Cardiac fibroblast (primary cell): Measurements from ENCODE around the gene ERGIC2.

Experiments used
- DNase-seq, 2 donors: peaks; one replicate each; pipeline versions ENCODE4 v3.0.0 to v3.0.0-alpha.2; 2010; ENCODE audit warnings: low read depth in 2 of 2
- H3K4me3 ChIP-seq, 2 donors: replicated peaks in 1 of 2; 1 replicate in 1 of 2; 2 replicates in 1 of 2; pipeline ENCODE4 v1.5.1; 2011; ENCODE audit warnings: low read depth in 2 of 2, low read length in 2 of 2, mild to moderate bottlenecking in 2 of 2, moderate library complexity in 1 of 2
- CTCF ChIP-seq: IDR thresholded peaks from one replicate; pipeline ENCODE4 v1.5.1; 2011; ENCODE audit warnings: low read depth, mild to moderate bottlenecking, low read length, inconsistent platforms

Gene ERGIC2

GRCh38 chr12:29320295-29321085 is 60.5 kb downstream of the ERGIC2 start:
- no peak overlapping the region for H3K4me3 ChIP-seq
- DNase-seq, result peak; percentile 66 to 89
- TF ChIP-seq CTCF, result no peak

- no peak overlapping the region for H3K4me3 ChIP-seq
- peak; percentile 64 to 76 for DNase-seq
- peak; percentile 59 for TF ChIP-seq CTCF
Observed at GRCh38 chr12:29317556-29318363, 63.2 kb downstream of the ERGIC2 start.

GRCh38 chr12:29316752-29317151 is 64.2 kb downstream of the ERGIC2 start:
- DNase-seq, result peak; percentile 59 to 60
- H3K4me3 ChIP-seq, result no peak overlapping the region
- TF ChIP-seq CTCF, result no peak

DNA sequence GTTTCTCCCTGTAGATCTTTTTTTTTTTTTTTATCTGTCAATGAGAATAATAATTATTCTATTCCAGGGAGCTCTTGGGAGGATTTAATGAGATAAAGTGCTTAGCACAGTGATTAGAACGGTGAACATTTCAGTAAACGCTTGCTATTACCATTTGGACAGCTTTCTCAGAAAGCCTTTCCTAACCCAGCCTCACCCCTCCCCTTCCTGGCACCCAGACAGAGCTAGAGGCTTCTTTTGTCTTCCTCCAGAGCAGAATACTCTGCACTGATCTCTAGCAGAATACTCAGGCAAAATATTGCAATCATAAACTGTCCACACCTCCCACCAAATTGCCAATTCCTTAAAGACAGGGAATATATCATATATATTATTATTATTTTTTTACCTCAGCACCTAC is 66.6 kb downstream of the ERGIC2 start:
- no peak overlapping the region for H3K4me3 ChIP-seq
- DNase-seq, result peak in 1 of 2 donors; percentile 29
- no peak for TF ChIP-seq CTCF

DNA sequence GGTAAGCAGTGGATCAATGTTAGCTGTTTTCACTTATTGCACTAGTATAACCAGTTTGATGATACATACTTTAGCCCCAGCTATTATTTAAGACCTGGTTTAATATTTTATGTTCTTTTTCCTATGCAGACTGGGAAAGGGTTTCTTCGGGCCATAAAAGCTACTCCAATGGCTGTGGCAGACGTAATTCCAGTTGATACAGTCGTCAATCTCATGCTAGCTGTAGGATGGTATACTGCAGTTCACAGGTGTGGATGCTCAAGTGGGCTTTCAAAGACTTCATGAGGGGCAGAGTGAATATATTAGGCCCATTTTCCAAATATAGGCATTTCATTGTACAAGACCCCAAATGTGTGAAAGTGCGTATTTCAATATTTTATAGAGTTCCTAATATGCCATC is 70.1 kb downstream of the ERGIC2 start:
- no peak for DNase-seq
- TF ChIP-seq CTCF, result no peak
- no peak overlapping the region for H3K4me3 ChIP-seq

DNA sequence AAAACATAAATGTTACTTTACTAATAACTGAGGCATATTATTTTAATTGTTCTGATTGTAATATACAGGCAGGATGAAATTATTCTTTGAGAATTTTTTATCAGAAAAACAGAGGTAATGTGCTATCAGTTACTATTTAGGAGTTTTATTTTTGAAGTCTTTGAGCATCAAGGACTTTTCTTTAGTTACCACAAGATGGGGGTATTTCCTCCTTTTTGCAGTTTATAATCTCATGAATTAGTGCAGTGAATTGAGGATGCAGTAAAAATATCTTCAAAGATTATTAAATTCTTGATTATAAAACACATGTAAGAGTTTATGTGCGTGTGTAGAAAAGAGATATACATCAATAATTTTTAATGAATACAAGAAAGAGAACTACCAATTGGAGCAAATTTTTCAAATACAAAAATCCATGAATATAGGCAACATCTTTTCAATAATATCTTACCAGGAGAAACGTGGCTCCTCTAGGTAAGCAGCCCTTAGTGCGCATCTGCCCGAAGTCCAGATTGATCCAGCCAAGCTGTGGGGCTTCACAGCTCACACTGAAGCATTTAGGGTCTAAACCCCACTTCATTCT is 71.6 kb downstream of the ERGIC2 start:
- H3K4me3 ChIP-seq, result no peak overlapping the region
- peak; percentile 50 for TF ChIP-seq CTCF
- DNase-seq, result peak; percentile 57 to 61
